GM19463 (cell line): ENCODE measurements around the gene CUBN.
"Not testable (repeated sequence)": the region's sequence is repeated elsewhere in the genome, so short reads cannot be mapped to it uniquely, and the experiment has no call there.

Experiments
- ATAC-seq: cut with Tn5 transposase; IDR thresholded peaks from one replicate; pipeline ENCODE4 v1.9.1; 2021; ENCODE audit warnings: mild to moderate bottlenecking, moderate library complexity; ENCODE audit not compliant: unreplicated experiment

The CUBN gene

DNA sequence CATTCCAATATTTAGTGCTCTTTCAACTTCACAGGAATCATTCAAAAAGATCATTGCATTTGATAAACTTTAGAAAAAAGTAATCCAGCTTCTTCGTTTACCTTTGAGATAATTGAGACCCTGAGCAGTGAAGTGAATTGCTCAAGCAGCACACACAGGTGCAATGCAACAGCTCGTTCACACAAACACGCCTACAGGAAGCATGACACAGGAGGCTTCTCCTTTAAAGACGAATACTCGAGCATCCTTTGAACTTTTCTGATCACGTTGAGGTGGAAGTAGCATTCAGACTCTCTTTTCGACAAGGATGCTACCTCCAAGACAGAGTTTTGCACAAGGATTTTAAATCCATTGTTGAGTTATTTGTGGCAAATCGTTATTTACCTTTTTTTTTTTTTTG lies 294.4 kb downstream of the CUBN start:
- no peak for ATAC-seq

DNA sequence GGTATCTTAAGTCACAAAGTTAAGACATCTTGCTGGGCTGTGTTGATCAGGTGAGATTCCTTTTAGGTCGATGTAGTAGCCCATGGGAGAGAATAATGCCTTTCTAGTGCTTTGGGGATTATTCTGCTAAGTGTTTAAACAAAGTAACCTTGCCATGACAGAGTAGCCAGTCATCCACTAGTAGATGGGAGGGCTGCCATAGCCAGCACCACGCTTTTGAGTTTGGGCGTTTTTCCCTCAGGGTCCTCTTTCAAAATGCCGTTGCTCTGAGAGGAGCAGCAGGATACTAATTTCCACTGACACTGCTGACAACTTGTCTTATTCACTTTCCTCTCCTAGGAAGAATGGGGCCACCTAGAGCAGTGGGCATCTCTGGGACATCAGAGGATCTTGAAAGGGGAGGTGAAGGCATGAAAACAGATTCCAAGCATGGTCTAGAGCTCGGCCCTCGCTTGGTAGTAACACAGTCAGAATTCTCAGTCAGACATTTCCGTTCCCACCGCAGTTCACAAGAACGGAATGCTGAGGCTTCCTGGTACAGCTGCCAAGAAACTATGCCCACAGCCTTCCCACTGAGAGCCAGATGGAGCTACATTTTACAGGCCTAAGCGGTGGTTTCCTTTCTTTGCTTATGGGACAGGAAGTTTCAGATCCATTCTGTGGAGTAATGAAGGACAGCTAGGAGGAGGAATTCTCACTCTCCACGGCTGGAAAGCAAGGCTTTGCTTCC lies 297.1 kb downstream of the CUBN start:
- ATAC-seq, result no peak

DNA sequence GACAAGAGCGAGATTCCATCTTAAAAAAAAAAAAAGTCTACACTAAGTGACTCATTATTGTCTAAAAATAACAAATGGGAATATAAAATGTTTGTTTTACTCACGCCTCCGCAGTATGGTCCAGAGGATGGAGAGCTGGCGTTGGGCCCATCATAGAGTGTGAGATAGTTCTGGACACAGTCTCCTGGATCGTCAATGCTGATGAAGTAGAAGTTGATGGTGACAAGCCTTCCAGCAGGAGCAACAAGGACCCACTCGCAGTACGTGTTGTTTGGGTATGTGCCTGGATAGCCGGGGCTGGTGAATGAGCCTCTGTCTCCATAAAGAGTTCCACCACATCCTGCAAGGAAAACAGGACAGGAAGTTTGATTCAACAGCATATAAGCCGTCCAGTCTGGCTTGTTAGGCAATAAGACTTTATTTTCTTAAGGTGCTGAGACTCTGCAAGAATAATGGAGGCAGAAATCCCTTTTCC lies 300.9 kb downstream of the CUBN start:
- ATAC-seq, result no peak

DNA sequence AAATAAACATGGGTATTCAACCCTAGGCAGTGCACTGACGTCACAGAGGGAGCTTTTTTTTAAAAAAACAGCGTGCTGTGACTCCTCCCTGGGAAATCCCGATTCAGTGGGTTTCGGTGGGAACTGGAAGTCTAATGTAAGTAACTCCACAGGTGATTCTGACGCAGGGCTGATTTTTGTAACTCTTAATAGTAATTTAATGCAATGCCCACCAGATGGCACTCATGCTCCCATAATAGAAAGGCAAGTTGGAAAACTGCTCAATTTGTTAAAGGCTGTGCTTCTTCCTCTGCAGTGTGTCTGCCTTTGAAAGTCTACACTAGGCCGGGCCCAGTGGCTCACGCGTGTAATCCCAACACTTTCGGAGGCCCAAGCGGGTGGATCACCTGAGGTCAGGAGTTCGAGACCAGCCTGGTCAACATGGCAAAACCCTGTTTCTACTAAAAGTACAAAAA lies 301.5 kb downstream of the CUBN start:
- peak; percentile 72 for ATAC-seq

DNA sequence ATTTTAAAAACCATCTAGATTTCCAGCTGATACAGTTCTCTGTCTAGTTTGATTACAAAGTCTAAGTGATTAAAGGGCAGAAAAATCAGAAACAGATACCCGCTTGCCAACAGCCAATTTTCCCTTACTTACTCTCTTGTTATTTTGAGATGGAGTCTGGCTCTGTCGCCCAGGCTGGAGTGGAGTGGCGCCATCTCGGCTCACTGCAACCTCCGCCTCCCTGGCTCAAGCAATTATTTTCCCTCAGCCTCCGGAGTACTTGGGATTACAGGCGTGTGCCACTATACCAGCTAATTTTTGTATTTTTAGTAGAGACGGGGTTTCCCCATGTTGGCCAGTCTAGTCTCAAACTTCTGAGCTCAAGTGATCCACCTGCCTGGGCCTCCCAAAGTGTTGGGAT lies 302.1 kb downstream of the CUBN start:
- not testable (repeated sequence) for ATAC-seq

DNA sequence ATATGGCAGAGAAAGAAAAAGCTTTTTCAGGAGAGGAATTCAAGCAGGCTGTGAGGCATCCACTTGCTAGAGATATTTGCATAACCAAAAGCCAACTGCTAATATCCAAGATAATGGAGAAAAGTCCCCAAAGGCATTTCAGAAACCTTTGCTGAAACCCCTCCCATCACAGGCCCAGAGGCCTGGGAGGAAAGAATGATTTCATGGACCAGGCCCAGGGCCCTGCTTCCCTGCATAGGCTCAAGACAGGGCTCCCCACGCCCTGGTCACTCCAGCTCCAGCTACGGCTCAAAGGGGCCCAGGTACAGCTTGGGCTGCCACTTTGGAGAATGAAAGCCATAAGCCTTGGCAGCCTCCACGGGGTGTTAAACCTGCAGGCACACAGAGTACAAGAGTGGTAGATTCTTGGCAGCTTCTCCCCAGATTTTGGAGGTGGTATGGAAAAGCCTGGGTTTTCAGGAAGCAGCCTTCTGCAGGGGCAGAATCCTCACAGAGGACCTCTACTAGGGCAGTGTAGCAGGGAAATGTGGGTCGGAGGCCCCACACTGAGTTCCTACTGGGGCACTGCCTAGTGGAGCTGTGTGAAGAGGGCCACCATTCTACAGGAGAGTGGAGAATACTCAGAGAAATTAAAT lies 306.8 kb downstream of the CUBN start:
- ATAC-seq, result no peak

DNA sequence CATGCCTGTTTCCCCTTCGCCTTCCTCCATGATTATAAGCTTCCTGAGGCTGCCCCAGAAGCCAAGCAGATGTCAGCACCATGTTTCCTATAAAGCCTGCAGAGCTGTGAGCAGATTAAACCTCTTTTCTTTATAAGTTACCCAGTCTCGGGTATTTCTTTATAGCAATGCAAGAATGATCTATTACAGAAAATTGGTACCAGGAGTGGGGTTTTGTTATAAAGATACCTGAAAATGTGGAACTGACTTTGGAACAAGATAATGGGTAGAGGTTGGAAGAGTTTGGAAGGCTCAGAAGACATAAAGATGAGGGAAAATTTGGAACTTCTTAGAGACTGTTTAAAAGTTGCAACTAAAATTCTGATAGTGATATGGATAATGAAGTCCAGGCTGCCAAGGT lies 307.6 kb downstream of the CUBN start:
- ATAC-seq, result no peak

DNA sequence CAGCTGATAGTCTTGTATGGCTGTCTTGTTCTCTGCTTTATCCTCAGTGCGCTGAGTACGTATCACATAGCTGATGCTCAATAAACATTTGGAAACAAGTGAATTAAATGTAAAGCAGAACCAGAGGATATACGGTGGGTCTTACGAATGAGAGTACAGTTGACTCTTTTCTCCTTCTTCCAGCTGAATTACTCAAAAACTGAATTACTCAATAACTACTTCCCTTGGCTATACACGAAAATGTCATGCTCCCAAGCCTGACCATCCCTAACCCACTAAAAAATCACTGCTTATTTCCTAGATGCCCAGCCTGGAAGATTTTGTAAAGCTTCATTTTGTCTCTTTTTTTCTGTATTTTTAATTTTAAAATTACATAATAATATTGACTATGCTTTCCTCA lies 309.2 kb downstream of the CUBN start:
- no peak for ATAC-seq

DNA sequence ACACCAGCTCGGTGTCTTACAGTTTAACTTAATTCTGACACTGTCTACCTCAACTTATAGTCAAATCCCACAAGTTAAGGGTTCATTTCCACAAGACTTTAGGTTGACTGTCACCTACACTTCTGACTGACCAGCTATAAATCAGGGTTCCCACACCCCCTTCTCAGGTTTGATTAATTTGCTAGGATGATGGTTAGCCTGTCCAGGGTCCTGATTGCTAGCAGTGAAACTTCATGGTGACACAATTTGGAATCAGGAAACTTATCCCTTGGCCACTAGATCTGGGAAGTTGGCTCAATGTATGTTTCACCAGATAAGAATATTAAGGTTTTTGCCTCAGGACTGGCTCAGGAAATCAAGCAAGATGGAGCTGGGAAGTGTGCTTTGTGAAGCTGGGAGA lies 309.6 kb downstream of the CUBN start:
- no peak for ATAC-seq

DNA sequence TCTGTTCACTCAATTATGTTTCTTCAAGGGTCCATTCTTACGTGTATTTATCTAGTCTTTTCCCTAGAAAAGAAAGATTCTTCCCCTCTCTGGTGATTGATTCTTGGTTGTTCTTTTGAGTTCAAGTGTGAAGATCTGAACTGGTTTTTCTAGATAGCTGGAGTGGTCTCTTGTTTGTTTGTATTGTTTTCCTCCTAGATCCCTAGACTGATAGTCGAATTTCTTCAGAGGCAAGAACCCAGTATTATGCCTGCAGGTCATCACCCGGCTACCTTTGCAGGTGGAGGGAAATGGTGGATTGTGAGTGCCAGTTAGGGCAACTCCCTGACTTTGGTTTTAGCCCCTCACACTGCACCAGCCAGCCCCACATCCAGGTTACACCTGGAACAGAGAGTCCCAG lies 310.2 kb downstream of the CUBN start:
- ATAC-seq, result no peak

DNA sequence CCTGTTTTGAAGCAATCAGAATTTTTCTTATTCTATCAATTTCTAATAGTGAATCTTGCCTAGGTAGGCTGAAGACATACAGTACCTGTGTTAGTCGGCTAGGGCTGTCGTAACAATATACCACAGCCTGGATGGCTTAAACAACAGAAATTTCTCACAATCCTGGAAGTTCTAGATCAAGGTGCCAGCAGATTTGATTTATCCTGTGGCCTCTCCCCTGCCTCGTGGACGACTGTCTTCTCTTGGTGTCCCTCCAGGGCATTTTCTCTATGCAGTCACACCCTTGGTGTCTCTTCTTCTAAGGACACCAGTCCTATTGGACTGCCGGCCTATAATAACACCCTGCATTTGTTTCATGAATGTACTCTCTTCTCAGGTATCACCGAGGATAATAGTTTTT lies 310.6 kb downstream of the CUBN start:
- ATAC-seq, result no peak

DNA sequence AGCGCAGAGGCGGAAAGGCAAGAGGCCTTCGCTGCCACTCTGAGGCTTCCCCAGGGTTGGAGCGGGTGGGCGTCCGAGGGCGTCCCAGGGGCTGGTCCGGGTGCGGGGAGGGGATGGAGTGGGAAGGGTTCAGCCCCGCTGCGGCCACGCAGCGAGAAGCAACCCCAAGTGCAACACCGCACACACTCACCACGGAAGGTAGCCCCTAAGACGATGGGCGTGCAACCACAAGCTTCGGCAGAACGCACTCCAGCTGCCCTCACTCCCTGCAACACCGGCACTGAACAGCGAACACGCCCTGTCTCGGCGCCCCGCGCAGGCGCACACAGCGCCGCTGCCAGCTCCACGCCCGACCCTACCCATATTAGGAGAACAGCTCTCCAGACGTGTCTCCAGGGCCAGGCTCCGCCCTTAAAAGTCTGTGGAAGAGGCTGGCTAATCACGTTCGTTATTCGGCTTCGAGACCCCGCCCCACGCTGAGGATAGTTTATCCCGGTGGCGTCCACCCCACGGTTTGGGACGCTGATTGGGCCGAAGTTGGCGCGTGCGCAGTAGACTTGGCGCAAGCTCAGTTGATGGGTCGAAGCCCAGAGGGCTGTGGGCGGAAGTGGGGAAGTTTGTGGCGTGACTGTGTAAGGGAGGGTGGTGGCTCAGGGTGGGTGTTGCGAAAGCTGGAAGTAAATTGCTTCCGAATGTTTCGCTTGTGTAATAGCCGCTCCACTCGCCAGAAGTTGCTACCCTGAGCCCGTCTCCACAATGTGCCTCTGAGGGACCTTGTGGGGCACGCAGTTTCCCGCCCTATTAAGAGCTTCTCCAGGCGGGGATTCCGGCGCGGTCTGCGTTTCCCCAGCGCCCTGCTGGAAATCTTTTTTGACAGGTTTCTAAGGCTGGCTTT lies 312.2 kb downstream of the CUBN start, which contains the start of gene RSU1:
Gene RSU1, minus strand, starts transcription at position 300 of the 895 bp plus-strand sequence. CDS start 343 bp downstream, outside the sequence.
- ATAC-seq, result peak; percentile 97

DNA sequence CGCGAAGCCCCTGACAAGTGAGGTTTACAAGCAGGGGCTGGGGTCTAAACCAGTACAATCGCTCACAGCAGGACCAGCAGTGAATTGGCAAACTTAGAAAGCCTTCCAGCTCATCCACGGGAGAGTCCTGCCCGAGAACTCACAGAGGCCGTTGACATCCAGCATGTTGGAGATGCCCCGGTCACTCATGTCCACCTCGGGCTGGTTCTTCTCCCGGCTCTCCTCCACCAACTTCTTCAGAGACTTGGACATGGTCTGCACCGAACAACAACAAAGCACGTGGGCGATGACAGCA lies 312.8 kb downstream of the CUBN start:
- no peak for ATAC-seq

DNA sequence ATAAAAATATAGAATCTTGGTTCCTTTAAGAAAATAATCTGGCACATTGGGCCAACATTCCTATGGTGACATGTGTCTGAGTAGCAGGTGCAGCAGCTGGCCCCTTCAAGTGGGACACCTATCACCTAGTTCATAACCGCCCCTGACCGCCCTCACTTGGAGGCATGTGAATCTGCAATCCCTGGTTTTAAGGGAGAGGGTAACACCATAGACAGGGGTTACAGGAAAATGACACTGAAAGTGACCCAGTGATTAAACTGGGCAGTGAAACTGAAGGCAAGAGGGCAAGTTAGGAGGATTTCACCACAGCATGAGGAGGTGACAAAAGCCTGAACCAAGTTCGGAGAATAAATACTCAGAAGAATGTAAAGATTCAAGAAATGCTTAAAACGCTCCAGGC lies 313.4 kb downstream of the CUBN start:
- no peak for ATAC-seq

DNA sequence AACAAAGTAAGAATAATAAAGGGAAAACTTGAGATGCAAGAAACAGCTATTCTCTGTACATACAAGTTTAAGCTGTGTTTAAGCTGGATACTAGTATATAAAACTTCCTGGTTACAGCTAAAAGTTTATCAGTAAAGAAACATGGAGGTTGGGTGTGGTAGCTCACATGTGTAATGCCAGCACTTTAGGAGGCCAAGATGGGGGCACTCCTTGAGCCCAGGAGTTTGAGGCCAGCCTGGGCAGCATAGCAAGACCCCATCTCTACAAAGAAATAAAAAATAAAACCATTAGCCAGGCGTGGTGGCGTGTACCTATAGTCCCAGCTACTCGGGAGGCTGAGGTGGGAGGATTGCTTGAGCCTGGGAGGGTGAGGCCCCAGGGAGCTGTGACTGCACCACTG lies 315.6 kb downstream of the CUBN start:
- no peak for ATAC-seq

DNA sequence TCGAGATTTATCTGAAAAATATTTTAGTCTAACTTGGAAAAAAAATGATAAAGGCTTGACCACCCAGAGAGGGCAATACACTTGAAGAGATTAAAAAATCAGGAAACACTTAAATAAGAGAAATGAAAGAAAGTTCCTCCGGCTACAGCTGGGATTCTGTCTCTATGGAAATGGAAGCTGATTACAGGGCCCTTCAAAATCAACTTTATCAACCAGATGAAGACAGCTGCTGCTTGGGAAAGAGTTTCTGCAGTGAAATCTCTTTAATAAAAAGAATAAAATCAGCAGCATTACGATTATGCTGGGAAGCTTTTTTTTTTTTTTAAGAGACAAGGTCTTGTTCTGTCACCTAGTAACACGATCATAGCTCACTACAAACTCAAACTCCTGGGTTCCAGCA lies 316.9 kb downstream of the CUBN start:
- ATAC-seq, result no peak

DNA sequence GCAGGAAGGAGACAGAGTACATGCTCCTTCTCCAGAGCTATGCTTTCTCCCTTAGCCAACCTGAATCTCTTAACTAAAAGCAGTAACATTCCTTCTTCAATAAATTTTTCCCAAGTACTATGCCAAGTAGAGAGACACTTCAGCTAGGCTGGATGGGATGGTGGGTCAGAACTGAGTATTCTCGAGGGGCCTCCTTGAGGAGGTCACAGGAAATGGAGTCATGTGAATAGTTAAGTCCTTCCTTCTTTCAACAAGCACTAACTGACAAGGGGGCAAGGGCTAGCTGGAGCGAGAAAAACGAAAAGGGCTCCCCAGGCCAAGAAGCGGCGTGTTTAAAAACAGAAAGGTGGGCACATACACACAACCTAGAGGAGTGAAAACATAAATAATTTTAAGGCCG lies 317.8 kb downstream of the CUBN start:
- ATAC-seq, result no peak

DNA sequence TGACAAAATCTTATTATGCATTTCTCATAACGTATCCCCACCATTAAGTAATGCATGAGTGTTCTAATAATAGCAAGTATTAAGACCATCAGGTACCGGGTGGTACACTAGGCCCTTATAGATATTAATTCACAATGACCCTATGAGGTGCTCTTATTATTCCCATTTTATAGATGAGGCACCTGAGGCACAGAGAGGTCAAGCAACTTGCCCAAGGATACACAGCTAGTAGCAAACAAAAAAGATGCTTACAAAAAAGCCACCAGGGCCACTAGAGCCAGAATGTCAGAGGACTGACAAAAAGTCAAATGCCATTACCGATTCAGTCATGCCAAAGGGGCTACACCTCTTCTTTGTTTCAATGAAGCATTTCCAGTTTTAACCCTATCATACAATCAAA lies 318.3 kb downstream of the CUBN start:
- no peak for ATAC-seq

DNA sequence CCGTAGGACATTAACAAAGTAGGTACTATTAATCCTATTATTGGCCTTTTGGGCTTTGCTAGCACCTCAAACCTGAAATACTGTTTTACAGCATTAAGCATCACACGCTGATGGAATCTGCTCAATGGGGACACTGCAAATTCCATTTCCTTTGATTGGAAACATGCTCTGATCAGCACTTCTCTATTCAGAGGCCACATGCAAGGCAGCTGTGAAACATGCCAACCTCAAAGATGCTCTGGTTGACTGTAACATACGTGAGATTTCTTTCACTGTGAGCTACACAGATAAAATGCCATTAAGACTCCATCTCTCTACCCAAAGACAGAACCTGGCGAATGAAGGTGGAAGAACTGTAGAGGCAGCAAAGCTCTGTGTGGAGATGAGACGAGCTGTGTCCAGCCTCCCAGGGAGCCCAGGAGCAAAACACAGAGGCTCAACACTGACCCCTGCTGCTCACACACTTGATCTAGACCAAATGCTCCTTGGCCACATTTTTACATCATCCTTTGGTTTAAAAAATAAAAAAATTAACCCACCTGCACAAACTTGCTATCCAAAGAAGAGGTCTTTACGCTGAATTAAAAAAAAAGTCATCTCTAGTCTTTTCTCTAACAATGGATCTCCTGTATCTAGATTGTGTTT lies 320.4 kb downstream of the CUBN start:
- ATAC-seq, result peak; percentile 86

DNA sequence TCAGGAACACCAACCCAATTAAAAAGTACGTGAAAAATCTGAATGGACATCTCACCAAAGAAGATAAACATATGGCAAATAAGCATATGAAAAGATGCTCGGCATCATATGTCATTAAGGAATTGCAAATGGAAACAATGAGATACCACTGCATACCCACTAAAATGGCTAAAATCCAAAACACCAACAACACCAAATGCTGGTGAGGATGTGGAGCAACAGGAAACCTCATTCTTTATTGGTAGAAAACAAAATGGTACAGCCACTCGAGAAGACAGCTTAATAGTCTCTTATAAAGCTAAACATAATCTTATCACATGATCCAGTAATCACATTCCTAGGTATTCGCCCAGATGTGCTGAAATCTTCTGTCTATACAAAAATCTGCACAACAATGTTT lies 325.5 kb downstream of the CUBN start:
- no peak for ATAC-seq

DNA sequence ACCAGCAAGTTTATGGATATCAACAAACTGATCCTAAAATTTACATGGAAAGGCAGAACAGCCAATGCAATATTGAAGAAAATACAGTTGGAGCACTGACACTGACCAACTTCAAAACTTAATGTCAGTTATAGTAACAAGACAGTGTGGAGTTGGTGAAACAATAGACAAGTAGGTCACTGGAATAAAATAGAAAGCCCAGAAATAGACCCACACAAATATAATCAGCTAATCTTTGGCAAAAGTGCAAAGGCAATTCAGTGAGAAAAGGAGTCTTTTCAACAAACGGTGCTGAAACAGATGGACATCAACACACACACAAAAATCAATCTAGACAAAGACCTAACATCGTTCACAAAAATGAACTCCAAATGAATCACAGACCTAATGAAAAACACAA lies 326.1 kb downstream of the CUBN start:
- ATAC-seq, result no peak
